SU-DHL-6 (cell line): Measurements from ENCODE around the gene PDS5A.

Experiments
- CTCF ChIP-seq: fragments of 200-600 bp; sonication (generic); IDR thresholded peaks from one replicate; pipeline ENCODE4 v1.5.1; 2017; ENCODE audit warnings: antibody characterized with exemption, mild to moderate bottlenecking, low read length, moderate library complexity; ENCODE audit not compliant: insufficient read depth, poor library complexity, severe bottlenecking
- EZH2phosphoT487 ChIP-seq: fragments of 200-600 bp; sonication (generic), shearing (Covaris generic); conservative IDR thresholded peaks from 2 replicates; pipeline ENCODE4 v1.6.1; 2018; ENCODE audit warnings: mild to moderate bottlenecking, antibody characterized with exemption, low read length, moderate library complexity, mixed read lengths

GRCh38 chr4:39942507-39942906, 35.2 kb downstream of the PDS5A start:
- TF ChIP-seq CTCF: no peak
- TF ChIP-seq EZH2phosphoT487: no peak
